Fibroblast of the aortic adventitia (primary cell): ENCODE data around the gene NXPE3. TPM values are rescaled to one million over a fixed set of nuclear protein-coding genes. Genes with fewer than 3 reads are reported as not detected.
A peak's percentile ranks its signal among the peaks of the same experiment; 100 is the strongest.

Source experiments
- DNase-seq: peaks from one replicate; pipeline ENCODE4 v3.0.0-alpha.2; 2010; ENCODE audit warnings: low read depth
- H3K4me3 ChIP-seq: 2 replicates; pipeline ENCODE4 v1.5.1; 2011; ENCODE audit warnings: low read depth, mild to moderate bottlenecking, control low read depth, low read length, moderate library complexity
- total RNA-seq: library from RNA; depleted of rRNA; stranded (reverse); fragments of >200 nt; gene quantifications from 2 replicates; pipeline ENCODE4 v1.2.3, GENCODE V29; 2012; ENCODE audit warnings: low replicate concordance
- TF ChIP-seq, protein P1 (sequence below): IDR thresholded peaks from 2 replicates; pipeline ENCODE4 v1.5.1; 2011; ENCODE audit warnings: mild to moderate bottlenecking, low read length, control low read depth, inconsistent platforms; ENCODE audit not compliant: insufficient read depth

Gene NXPE3
- total RNA-seq, 1 donor, result 19.7 TPM

DNA sequence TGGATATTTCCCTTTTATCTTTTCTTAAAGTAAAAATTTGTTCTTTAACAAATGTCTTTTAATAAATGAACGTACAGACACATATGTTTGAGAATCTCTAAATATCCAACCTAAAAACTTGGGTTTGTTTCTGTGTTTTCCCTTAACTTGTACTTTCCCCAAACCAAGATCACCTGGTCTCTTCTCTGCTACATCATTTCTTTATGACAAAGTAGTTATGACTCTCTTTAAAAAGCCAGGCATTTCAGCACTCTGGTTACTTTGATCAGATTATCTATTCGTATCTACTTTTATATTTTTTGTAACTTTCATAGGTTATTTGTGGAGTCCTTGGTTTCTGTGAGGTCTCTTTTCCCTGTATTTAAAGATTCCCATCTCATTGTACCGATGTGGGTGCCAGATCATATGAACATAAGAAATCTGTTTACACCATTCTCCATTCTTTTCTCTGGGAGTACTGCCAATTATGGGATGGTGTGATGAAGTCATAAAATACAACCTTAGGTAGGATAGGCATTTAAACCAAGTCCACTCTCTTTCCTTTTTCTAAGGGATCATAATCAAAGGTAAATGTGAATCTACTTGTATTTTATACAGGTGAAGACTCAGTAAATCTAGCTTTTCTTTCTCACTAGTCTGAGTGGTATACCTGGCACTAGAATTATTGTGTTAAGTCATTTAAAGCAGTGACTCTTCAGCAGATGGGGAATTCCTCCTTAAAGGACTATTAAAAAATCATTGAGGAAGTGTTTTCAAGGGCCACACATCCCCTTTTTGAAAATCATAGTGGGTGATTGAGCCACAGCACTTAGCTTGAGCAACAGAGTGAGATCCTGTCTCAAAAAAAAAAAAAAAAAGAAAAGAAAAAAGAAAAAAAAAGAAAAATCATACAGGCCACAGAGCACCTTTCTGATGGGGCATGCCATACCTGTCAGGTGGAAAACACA is 57.9 kb downstream of the NXPE3 start:
- peak; percentile 90 for DNase-seq
- TF ChIP-seq, protein P1, sequence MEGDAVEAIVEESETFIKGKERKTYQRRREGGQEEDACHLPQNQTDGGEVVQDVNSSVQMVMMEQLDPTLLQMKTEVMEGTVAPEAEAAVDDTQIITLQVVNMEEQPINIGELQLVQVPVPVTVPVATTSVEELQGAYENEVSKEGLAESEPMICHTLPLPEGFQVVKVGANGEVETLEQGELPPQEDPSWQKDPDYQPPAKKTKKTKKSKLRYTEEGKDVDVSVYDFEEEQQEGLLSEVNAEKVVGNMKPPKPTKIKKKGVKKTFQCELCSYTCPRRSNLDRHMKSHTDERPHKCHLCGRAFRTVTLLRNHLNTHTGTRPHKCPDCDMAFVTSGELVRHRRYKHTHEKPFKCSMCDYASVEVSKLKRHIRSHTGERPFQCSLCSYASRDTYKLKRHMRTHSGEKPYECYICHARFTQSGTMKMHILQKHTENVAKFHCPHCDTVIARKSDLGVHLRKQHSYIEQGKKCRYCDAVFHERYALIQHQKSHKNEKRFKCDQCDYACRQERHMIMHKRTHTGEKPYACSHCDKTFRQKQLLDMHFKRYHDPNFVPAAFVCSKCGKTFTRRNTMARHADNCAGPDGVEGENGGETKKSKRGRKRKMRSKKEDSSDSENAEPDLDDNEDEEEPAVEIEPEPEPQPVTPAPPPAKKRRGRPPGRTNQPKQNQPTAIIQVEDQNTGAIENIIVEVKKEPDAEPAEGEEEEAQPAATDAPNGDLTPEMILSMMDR, result no peak
- H3K4me3 ChIP-seq, result no peak overlapping the region

- H3K4me3 ChIP-seq, result no peak overlapping the region
- DNase-seq, result no peak
- TF ChIP-seq, protein P1, result no peak
These were observed 59.7 kb downstream of the NXPE3 start for GRCh38 chr3:101838691-101839090.

- no peak overlapping the region for H3K4me3 ChIP-seq
- TF ChIP-seq, protein P1, result no peak
- DNase-seq, result no peak
These were observed 61.1 kb downstream of the NXPE3 start for GRCh38 chr3:101840066-101840465.

- no peak overlapping the region for H3K4me3 ChIP-seq
- no peak for DNase-seq
- TF ChIP-seq, protein P1, result no peak
These were observed 63.4 kb downstream of the NXPE3 start for GRCh38 chr3:101842245-101842934.

DNA sequence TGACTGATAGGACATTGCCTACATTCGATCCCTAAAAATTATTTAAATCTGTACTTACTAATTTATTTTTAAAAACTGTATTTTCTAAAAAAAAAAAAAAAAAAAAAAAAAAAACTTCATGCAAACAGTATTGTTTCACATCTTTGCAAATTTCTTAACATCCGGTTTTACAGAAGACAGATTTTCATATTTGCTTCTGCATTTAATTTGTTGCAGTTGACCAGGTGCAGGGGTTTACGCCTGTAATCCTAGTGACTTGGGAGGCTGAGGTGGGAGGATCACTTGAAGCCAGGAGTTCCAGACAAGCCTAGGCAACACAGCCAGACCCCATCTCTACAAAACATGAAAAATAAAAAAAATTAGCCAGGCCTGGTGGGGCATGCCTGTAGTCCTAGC is 63.9 kb downstream of the NXPE3 start:
- no peak for DNase-seq
- TF ChIP-seq, protein P1, result no peak
- H3K4me3 ChIP-seq, result no peak overlapping the region

GRCh38 chr3:101845425-101845824 is 66.4 kb downstream of the NXPE3 start:
- TF ChIP-seq, protein P1, result no peak
- no peak for DNase-seq
- no peak overlapping the region for H3K4me3 ChIP-seq
